Panc1 (cell line): ENCODE results near the gene NEAT1. TPM values are rescaled to one million over a fixed set of nuclear protein-coding genes. Genes with fewer than 3 reads are reported as not detected.

ENCODE experiments used
- ATAC-seq: fragments of 200-7000 bp; cut with Tn5 transposase; 2 replicates; pipeline ENCODE4 v1.9.1; 2020; ENCODE audit warnings: mild to moderate bottlenecking, moderate library complexity
- BruUV-seq: library from RNA; stranded (reverse); fragments of 400-500 nt; replicated peaks from 2 replicates; lab custom pipeline; 2021; lab: Mats Ljungman, UMichigan
- CTCF ChIA-PET: fragments of 300-600 bp; sonication (Branson Sonifier 250); formaldehyde crosslinking; loops from one replicate; lab custom pipeline; 2022; ENCODE audit warnings: antibody characterized with exemption; lab: Charles Lee
- POLR2A ChIA-PET: fragments of 300-600 bp; sonication (Branson Sonifier 250); formaldehyde crosslinking; loops from one replicate; lab custom pipeline; 2022; ENCODE audit warnings: antibody characterized with exemption; lab: Charles Lee
- DNase-seq: peaks from one replicate; pipeline ENCODE4 v3.0.0-alpha.2; 2010; ENCODE audit warnings: low read depth, low spot score
- H3K27ac ChIP-seq: 2 replicates; pipeline ENCODE4 v1.5.1; 2011; ENCODE audit warnings: mild to moderate bottlenecking, low read length, inconsistent platforms
- H3K27me3 ChIP-seq: fragments of 200-500 bp; sonication (Bioruptor generic); 2 replicates; pipeline ENCODE4 v1.6.0; 2014; ENCODE audit warnings: low read length, inconsistent platforms; ENCODE audit not compliant: control insufficient read depth, insufficient read depth
- H3K36me3 ChIP-seq: fragments of 200-500 bp; sonication (Bioruptor generic); 2 replicates; pipeline ENCODE4 v1.5.1; 2014; ENCODE audit warnings: inconsistent platforms, mild to moderate bottlenecking, low read length, moderate library complexity; ENCODE audit not compliant: control insufficient read depth, insufficient read depth
- H3K4me1 ChIP-seq: 2 replicates; pipeline ENCODE4 v1.5.1; 2011; ENCODE audit warnings: inconsistent platforms, mild to moderate bottlenecking, low read length, moderate library complexity; ENCODE audit not compliant: control insufficient read depth, insufficient read depth
- H3K4me3 ChIP-seq, 2 experiments: 2 replicates each; pipeline ENCODE4 v1.5.1; 2011 to 2012; ENCODE audit warnings: low read depth in 2 of 2, low read length in 2 of 2, mild to moderate bottlenecking in 2 of 2, inconsistent platforms in 1 of 2, moderate library complexity in 1 of 2
- H3K9me3 ChIP-seq: fragments of 200-500 bp; sonication (Bioruptor generic); 2 replicates; pipeline ENCODE4 v1.5.1; 2014; ENCODE audit warnings: low read depth, mild to moderate bottlenecking, inconsistent platforms, low read length, moderate library complexity; ENCODE audit not compliant: control insufficient read depth, insufficient read depth
- POLR2AphosphoS5 ChIP-seq: IDR thresholded peaks from 2 replicates; pipeline ENCODE4 v1.6.1; 2012; ENCODE audit warnings: mild to moderate bottlenecking, low read depth, low read length, moderate library complexity
- SIN3A ChIP-seq: IDR thresholded peaks from 2 replicates; pipeline ENCODE4 v1.6.1; 2012; ENCODE audit warnings: low read depth, mild to moderate bottlenecking, low read length, moderate library complexity, borderline replicate concordance; ENCODE audit not compliant: insufficient read depth
- TCF7L2 ChIP-seq: IDR thresholded peaks from 2 replicates; pipeline ENCODE4 v1.6.1; 2011; ENCODE audit warnings: mild to moderate bottlenecking, low read depth, low read length, inconsistent platforms
- in situ Hi-C: cut with HindIII; loops from 2 replicates; pipeline ENCODE4 v1.10.0; 2016; ENCODE audit warnings: low sequenced_read_pairs, low pct_unique_long_range_greater_than_20kb
- intact Hi-C: fragments of 100-400 bp; cut with micrococcal nuclease; formaldehyde crosslinking; loops from one replicate; pipeline ENCODE4 v1.10.0; 2022; ENCODE audit not compliant: unreplicated experiment
- total RNA-seq: library from RNA; stranded (reverse); gene quantifications from one replicate; pipeline ENCODE4 v1.2.1, GENCODE V29; 2021; ENCODE audit not compliant: unreplicated experiment
- TF ChIP-seq, protein P1 (sequence below), 2 experiments: IDR thresholded peaks; 2 replicates each; pipeline ENCODE4 v1.6.1; 2011 to 2012; ENCODE audit warnings: low read depth in 2 of 2, control low read depth in 1 of 2, low read length in 1 of 2, mild to moderate bottlenecking in 1 of 2, moderate library complexity in 1 of 2; ENCODE audit not compliant: insufficient read depth in 1 of 2
- TF ChIP-seq, protein P2 (sequence below): fragments of 450-650 bp; IDR thresholded peaks from 2 replicates; pipeline ENCODE4 v1.5.1; 2017; ENCODE audit warnings: mild to moderate bottlenecking

The NEAT1 gene
- total RNA-seq, 1 experiment from 2014 or later: 731 TPM

DNA sequence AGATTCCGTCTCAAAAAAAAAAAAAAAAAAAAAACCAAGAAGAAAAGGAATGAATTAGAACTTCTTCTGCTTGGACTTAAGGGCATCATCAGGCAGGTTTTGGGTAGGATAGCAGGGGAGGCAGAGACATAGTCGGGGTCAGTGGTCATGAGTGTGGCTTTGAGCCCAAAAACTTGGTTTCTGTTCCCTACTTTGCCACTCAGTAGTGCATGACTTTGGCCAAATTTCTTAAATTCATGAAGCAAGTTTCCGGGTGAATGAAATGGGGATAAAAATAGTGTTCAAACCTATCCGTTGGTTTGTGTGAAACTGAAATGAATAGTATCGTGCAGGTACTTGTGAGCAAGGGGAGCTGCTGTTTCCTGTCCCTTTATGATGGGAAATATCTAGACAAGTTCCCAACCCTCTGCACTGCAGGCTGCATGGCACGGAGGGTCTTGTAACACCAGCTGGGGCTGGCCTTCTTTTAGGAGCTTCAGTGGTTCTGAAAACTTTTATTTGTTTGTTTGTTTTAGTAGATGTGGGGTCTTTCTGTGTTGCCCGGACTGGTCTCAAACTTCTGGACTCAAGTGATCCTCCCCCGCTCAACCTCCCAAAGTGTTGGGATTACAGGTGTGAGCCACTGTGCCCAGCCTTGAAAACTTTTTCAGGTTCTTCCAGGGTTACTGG, 18.4 kb downstream of the NEAT1 start:
- H3K9me3 ChIP-seq: no peaks in the 10 kb centered on the region
- H3K4me1 ChIP-seq: peaks cover 98% of the 10 kb centered on the region
- H3K27ac ChIP-seq: peak overlapping the region; percentile 93
- in situ Hi-C loops: no loop called here
- no peaks in the 10 kb centered on the region for H3K36me3 ChIP-seq
- ATAC-seq (no peak), DNase-seq (no peak)
- ChIA-PET POLR2A (interaction anchor here (1.5 kb wide), 1 partner anchor 58 kb away, joined by 4 read pairs; the partner anchor contains the start of gene MALAT1), CTCF (interaction anchor here (0.6 to 0.7 kb wide), 4 partner anchors 8 to 1256 kb away, joined by 3 to 7 read pairs (median 4); no protein-coding TSS in a partner anchor)
- intact Hi-C loops: no loop called here
- BruUV-seq: no TSS peak
- H3K27me3 ChIP-seq: no peaks in the 10 kb centered on the region
- TF ChIP-seq POLR2AphosphoS5: peak; percentile 45
- TF ChIP-seq, protein P1, sequence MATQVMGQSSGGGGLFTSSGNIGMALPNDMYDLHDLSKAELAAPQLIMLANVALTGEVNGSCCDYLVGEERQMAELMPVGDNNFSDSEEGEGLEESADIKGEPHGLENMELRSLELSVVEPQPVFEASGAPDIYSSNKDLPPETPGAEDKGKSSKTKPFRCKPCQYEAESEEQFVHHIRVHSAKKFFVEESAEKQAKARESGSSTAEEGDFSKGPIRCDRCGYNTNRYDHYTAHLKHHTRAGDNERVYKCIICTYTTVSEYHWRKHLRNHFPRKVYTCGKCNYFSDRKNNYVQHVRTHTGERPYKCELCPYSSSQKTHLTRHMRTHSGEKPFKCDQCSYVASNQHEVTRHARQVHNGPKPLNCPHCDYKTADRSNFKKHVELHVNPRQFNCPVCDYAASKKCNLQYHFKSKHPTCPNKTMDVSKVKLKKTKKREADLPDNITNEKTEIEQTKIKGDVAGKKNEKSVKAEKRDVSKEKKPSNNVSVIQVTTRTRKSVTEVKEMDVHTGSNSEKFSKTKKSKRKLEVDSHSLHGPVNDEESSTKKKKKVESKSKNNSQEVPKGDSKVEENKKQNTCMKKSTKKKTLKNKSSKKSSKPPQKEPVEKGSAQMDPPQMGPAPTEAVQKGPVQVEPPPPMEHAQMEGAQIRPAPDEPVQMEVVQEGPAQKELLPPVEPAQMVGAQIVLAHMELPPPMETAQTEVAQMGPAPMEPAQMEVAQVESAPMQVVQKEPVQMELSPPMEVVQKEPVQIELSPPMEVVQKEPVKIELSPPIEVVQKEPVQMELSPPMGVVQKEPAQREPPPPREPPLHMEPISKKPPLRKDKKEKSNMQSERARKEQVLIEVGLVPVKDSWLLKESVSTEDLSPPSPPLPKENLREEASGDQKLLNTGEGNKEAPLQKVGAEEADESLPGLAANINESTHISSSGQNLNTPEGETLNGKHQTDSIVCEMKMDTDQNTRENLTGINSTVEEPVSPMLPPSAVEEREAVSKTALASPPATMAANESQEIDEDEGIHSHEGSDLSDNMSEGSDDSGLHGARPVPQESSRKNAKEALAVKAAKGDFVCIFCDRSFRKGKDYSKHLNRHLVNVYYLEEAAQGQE (IDR thresholded peaks at IDR 0.05; ENCODE audit: insufficient read depth in 1 of 2, low read depth in 2 of 2, low read length in 1 of 2): no peak
- TF ChIP-seq, protein P2, sequence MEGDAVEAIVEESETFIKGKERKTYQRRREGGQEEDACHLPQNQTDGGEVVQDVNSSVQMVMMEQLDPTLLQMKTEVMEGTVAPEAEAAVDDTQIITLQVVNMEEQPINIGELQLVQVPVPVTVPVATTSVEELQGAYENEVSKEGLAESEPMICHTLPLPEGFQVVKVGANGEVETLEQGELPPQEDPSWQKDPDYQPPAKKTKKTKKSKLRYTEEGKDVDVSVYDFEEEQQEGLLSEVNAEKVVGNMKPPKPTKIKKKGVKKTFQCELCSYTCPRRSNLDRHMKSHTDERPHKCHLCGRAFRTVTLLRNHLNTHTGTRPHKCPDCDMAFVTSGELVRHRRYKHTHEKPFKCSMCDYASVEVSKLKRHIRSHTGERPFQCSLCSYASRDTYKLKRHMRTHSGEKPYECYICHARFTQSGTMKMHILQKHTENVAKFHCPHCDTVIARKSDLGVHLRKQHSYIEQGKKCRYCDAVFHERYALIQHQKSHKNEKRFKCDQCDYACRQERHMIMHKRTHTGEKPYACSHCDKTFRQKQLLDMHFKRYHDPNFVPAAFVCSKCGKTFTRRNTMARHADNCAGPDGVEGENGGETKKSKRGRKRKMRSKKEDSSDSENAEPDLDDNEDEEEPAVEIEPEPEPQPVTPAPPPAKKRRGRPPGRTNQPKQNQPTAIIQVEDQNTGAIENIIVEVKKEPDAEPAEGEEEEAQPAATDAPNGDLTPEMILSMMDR: no peak
- peak overlapping the region in 1 of 2 experiments; percentile 7; a peak in 2 of 4 replicates for H3K4me3 ChIP-seq

DNA sequence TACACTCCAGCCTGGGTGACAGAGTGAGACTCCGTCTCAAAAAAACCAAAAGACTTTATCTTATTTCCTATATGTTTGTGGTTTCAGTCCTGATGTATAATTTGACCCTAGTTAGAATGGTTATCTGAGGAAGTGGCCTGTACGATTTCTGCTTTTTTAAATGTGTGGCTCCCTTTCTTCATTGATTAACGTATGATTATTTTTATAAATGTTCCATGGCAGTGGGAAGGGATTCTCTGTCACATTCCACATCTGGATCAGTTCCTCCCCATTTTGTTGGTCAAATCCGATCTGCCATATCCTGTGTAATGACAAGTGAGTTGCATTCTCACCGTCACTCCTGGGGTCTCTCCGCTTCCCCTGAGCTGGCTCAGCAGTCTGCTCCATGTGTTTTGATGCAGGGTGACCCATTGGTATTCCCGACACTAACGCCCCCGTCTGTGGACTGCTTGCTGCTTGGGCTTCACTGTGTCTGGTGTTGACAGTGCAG, 20.3 kb downstream of the NEAT1 start:
- no peak overlapping the region for H3K4me3 ChIP-seq
- no peak for DNase-seq
- TF ChIP-seq, protein P2: no peak
- TF ChIP-seq SIN3A (no peak), POLR2AphosphoS5 (no peak; the same call in 1 of the 2 replicates), TCF7L2 (no peak)
- TF ChIP-seq, protein P1 (IDR thresholded peaks at IDR 0.05; ENCODE audit: insufficient read depth in 1 of 2, low read depth in 2 of 2, low read length in 1 of 2): no peak
- BruUV-seq: no TSS peak
- intact Hi-C loops (no loop called here), in situ Hi-C loops (no loop called here)
- no peaks in the 10 kb centered on the region for H3K36me3 ChIP-seq
- ChIA-PET CTCF (interaction anchor here (0.6 to 0.8 kb wide), 2 partner anchors 26 to 1964 kb away, joined by 3 to 4 read pairs; no protein-coding TSS in a partner anchor), POLR2A (interaction anchor here (0.6 to 2.0 kb wide), 6 partner anchors 20 to 65 kb away, joined by 3 to 23 read pairs (median 10); partner anchors contain the start of gene MALAT1)
- peaks cover 99% of the 10 kb centered on the region for H3K4me1 ChIP-seq
- peak; percentile 9; the same call in 1 of the 2 replicates for ATAC-seq
- H3K27ac ChIP-seq: peak overlapping the region; percentile 93
- H3K27me3 ChIP-seq: no peaks in the 10 kb centered on the region
- no peaks in the 10 kb centered on the region for H3K9me3 ChIP-seq
